H1 (cell line): ENCODE results near the gene EIF2AK2. TPM values are rescaled to one million over a fixed set of nuclear protein-coding genes. Genes with fewer than 3 reads are reported as not detected.

Source experiments
- ASH2L ChIP-seq: fragments of 200-600, 300-600 bp; sonication (generic); IDR thresholded peaks from one replicate; pipeline ENCODE4 v1.7.1; 2017; ENCODE audit warnings: low read length
- CHD1 ChIP-seq: IDR thresholded peaks from 2 replicates; pipeline ENCODE4 v1.6.1; 2012; ENCODE audit warnings: low read depth, low read length, improper control_type of control experiment
- NANOG ChIP-seq: IDR thresholded peaks from 2 replicates; pipeline ENCODE4 v1.6.1; 2011; ENCODE audit warnings: low read length, low read depth, mild to moderate bottlenecking, inconsistent platforms; ENCODE audit not compliant: insufficient read depth, poor library complexity, severe bottlenecking
- POLR2AphosphoS5 ChIP-seq: IDR thresholded peaks from 2 replicates; pipeline ENCODE4 v1.6.1; 2011; ENCODE audit warnings: low read depth, low read length
- SIX5 ChIP-seq: IDR thresholded peaks from 2 replicates; pipeline ENCODE4 v1.6.1; 2011; ENCODE audit warnings: mild to moderate bottlenecking, low read depth, low read length
- polyA plus RNA-seq, 7 experiments: library from polyadenylated mRNA; depleted of rRNA in 3 of 7; stranded (reverse) in 5 of 7; unstranded in 2 of 7; fragments of >200 nt in 5 of 7; fragments of 200-250 nt in 2 of 7; gene quantifications; 1 replicate in 5 of 7; 2 replicates in 1 of 7; 4 replicates in 1 of 7; pipeline versions ENCODE4 v1.2.1 to v1.2.3, GENCODE V29; 2011 to 2013; ENCODE audit warnings: missing spikeins in 2 of 7, mixed read lengths in 2 of 7
- total RNA-seq: library from RNA; stranded (reverse); fragmentation: NEBNext Ultra II Directional; extraction: Animal tissue kit (Norgen Biotek cat#: 25700); gene quantifications from 2 replicates; pipeline ENCODE4 v1.2.1, GENCODE V29; 2021
- TF ChIP-seq, protein P1 (sequence below): IDR thresholded peaks from 2 replicates; pipeline ENCODE4 v1.6.1; 2012; ENCODE audit warnings: inconsistent platforms

EIF2AK2 gene
- total and polyA plus RNA-seq, 2 of the 8 experiments (the other 6 are each of a cell fraction or from before 2014, with no cell fraction given), result 13.1 to 46.9 TPM

- no peak for TF ChIP-seq POLR2AphosphoS5
- TF ChIP-seq, protein P1, sequence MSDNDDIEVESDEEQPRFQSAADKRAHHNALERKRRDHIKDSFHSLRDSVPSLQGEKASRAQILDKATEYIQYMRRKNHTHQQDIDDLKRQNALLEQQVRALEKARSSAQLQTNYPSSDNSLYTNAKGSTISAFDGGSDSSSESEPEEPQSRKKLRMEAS, result no peak
- no peak for TF ChIP-seq ASH2L
- TF ChIP-seq CHD1, result no peak
- TF ChIP-seq SIX5, result no peak
- TF ChIP-seq NANOG, result no peak
- TF ChIP-seq, all 59 proteins: peak for 0
Measured at GRCh38 chr2:37059841-37060240, 96.9 kb downstream of the EIF2AK2 start (continued).
